ENCODE data around the gene HS3ST3A1.
A peak's percentile ranks its signal among the peaks of the same experiment; 100 is the strongest.

The HS3ST3A1 gene

GRCh38 chr17:13594310-13594709, 7.4 kb downstream of the HS3ST3A1 start:
- no peak for TF ChIP-seq CTCF (conservative IDR thresholded peaks at IDR 0.05; ENCODE audit: low read depth, low read length)
- no peak overlapping the region for H3K4me3 ChIP-seq (ENCODE audit: low read depth, low read length)

GRCh38 chr17:13593757-13594156, 8.0 kb downstream of the HS3ST3A1 start:
- no peak for TF ChIP-seq CTCF (conservative IDR thresholded peaks at IDR 0.05; ENCODE audit: low read depth, low read length)
- peak; percentile 62 for DNase-seq (ENCODE audit: low read depth)
- no peak overlapping the region for H3K4me3 ChIP-seq (ENCODE audit: low read depth, low read length)

More at GRCh38 chr17:13594310-13594709, 7.4 kb downstream of the HS3ST3A1 start:
- DNase-seq (ENCODE audit: low read depth) = no peak

- H3K4me3 ChIP-seq (ENCODE audit: low read depth, low read length) = no peak overlapping the region
- no peak for TF ChIP-seq CTCF (conservative IDR thresholded peaks at IDR 0.05; ENCODE audit: low read depth, low read length)
- DNase-seq (ENCODE audit: low read depth) = no peak
These were observed 8.5 kb downstream of the HS3ST3A1 start for GRCh38 chr17:13593021-13593751.

- no peak for TF ChIP-seq CTCF (conservative IDR thresholded peaks at IDR 0.05; ENCODE audit: low read depth, low read length)
- H3K4me3 ChIP-seq (ENCODE audit: low read depth, low read length) = no peak overlapping the region
- no peak for DNase-seq (ENCODE audit: low read depth)
These were observed 9.3 kb downstream of the HS3ST3A1 start for GRCh38 chr17:13592427-13592826.

GRCh38 chr17:13590441-13590840, 11.3 kb downstream of the HS3ST3A1 start:
- H3K4me3 ChIP-seq (ENCODE audit: low read depth, low read length) = no peak overlapping the region
- no peak for TF ChIP-seq CTCF (conservative IDR thresholded peaks at IDR 0.05; ENCODE audit: low read depth, low read length)
- DNase-seq (ENCODE audit: low read depth) = no peak

- TF ChIP-seq CTCF (conservative IDR thresholded peaks at IDR 0.05; ENCODE audit: low read depth, low read length) = no peak
- H3K4me3 ChIP-seq (ENCODE audit: low read depth, low read length) = no peak overlapping the region
- no peak for DNase-seq (ENCODE audit: low read depth)
These were observed 12.1 kb downstream of the HS3ST3A1 start for GRCh38 chr17:13589658-13590057.
